Activated CD4-positive, alpha-beta T cell treated with anti-CD3 and anti-CD28 coated beads, Interleukin-2, amount 10 ng/mL, durations not matched to agents 7 days and 5 days (primary cell): Measurements from ENCODE around the gene HM13. TPM values are rescaled to one million over a fixed set of nuclear protein-coding genes. Genes with fewer than 3 reads are reported as not detected.
"Not testable (repeated sequence)": the region's sequence is repeated elsewhere in the genome, so short reads cannot be mapped to it uniquely, and the experiment has no call there.

Experiments
- CTCF ChIA-PET: fragments of 350-600 bp; sonication (Branson Sonifier 250); formaldehyde crosslinking; loops from one replicate; lab custom pipeline; 2021; ENCODE audit warnings: antibody characterized with exemption; lab: Charles Lee
- POLR2A ChIA-PET: fragments of 350-600 bp; sonication (Branson Sonifier 250); formaldehyde crosslinking; loops from one replicate; lab custom pipeline; 2021; ENCODE audit warnings: antibody characterized with exemption; lab: Charles Lee
- DNase-seq: peaks from one replicate; pipeline ENCODE4 v3.0.0-alpha.2; 2020
- H3K27ac Mint-ChIP-seq: one replicate; pipeline ENCODE4 v1.8.0; 2021; ENCODE audit warnings: mild to moderate bottlenecking, moderate library complexity, mixed read lengths
- H3K27me3 Mint-ChIP-seq: one replicate; pipeline ENCODE4 v1.8.0; 2021; ENCODE audit warnings: mixed read lengths
- H3K36me3 Mint-ChIP-seq: one replicate; pipeline ENCODE4 v1.8.0; 2021; ENCODE audit warnings: low read depth, mixed read lengths
- H3K4me1 Mint-ChIP-seq: one replicate; pipeline ENCODE4 v1.8.0; 2021; ENCODE audit warnings: mixed read lengths
- H3K4me3 Mint-ChIP-seq: one replicate; pipeline ENCODE4 v1.8.0; 2021; ENCODE audit warnings: mild to moderate bottlenecking, moderate library complexity, mixed read lengths
- H3K9me3 Mint-ChIP-seq: one replicate; pipeline ENCODE4 v1.8.0; 2021; ENCODE audit warnings: mixed read lengths
- total RNA-seq, 2 experiments: library from RNA; stranded (reverse); gene quantifications; one replicate each; pipeline ENCODE4 v1.2.3, GENCODE V29; 2021

The HM13 gene
- total RNA-seq, 2 experiments from 2014 or later, result 137 to 146 TPM

- no peak overlapping the region for H3K27ac Mint-ChIP-seq
- no peak for DNase-seq
- H3K27me3 Mint-ChIP-seq, result peaks cover 19% of the 10 kb centered on the region
- ChIA-PET POLR2A (no interaction called here), CTCF (interaction anchor here (0.6 to 2.1 kb wide), 7 partner anchors 12 to 133 kb away, joined by 3 to 12 read pairs (median 4); no protein-coding TSS in a partner anchor)
- H3K36me3 Mint-ChIP-seq, result no peaks in the 10 kb centered on the region
- no peak overlapping the region for H3K4me3 Mint-ChIP-seq
- H3K4me1 Mint-ChIP-seq, result peaks cover 7% of the 10 kb centered on the region
- no peaks in the 10 kb centered on the region for H3K9me3 Mint-ChIP-seq
Measured at GRCh38 chr20:31590717-31591225, 76.5 kb downstream of the HM13 start.

DNA sequence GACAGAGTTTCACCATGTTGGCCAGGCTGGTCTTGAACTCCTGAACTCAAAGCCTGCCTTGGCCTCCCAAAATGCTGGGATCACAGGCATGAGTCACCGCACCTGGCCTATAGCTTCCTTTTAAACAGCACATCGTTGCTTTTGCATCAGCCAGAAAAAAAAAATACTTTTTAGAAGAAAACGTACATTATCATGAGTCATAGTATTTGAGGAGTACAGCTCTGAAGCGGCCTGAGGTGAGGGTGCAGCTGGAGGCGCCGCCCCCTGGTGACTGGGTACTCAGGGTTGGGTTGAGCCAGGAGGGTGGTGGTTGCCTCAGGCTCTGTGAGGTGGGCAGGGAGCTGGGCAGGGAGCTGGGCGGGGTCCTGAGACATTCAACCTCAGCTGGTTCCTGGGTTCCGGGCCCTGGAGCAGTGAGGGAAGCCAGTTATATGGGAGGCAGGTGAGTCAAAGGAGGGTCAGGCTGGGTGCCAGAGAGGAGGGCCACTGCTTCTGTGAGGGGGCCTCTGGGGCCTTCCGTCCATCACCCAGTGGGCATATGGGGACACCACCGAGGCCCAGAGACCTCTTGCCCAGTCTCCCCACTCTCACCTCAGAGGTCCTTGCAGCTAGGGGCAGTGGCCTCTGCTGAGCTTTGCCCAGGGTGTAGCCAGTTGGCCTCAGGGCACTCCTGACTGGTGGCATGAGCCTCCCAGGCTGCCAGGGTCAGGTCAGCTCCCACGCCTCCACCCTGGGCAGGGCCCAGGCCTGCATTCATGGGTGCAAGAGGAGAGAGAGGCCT, 79.2 kb downstream of the HM13 start:
- no peak for DNase-seq
- ChIA-PET POLR2A (no interaction called here), CTCF (interaction anchor here (0.8 to 1.9 kb wide), 4 partner anchors 12 to 34 kb away, joined by 3 to 9 read pairs (median 4); partner anchors contain the start of gene ID1)
- no peak overlapping the region for H3K4me3 Mint-ChIP-seq
- H3K4me1 Mint-ChIP-seq, result peaks cover under 1% of the 10 kb centered on the region
- H3K9me3 Mint-ChIP-seq, result no peaks in the 10 kb centered on the region
- peaks cover 8% of the 10 kb centered on the region for H3K27me3 Mint-ChIP-seq
- H3K36me3 Mint-ChIP-seq, result no peaks in the 10 kb centered on the region
- no peak overlapping the region for H3K27ac Mint-ChIP-seq

DNA sequence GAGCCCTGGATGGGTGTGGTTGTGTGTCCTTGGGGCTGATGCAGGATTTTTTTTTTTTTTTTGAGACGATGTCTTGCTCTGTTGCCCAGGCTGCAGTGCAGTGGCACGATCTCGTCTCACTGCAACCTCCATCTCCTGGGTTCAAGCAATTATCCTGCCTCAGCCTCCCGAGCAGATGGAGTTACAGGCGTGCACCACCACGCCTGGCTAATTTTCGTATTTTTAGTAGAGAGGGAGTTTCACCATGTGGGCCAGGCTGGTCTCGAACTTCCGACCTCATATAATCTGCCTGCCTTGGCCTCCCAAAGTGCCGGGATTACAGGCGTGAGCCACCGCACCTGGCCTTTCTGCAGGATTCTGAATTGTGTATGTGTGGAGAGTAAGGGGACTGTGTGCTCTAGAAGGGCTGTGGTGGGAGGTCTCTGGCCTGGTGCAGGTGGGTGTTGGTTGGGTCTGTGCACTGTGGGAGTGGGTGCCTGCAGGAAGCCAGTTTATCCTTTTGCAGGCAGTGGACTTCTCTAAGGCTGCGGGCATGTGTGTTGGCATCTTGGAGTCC, 79.8 kb downstream of the HM13 start:
- no peaks in the 10 kb centered on the region for H3K4me1 Mint-ChIP-seq
- ChIA-PET POLR2A (no interaction called here), CTCF (interaction anchor here (1.1 to 2.2 kb wide), 3 partner anchors 11 to 19 kb away, joined by 3 to 9 read pairs (median 9); partner anchors contain the start of gene ID1)
- no peak overlapping the region for H3K4me3 Mint-ChIP-seq
- no peak for DNase-seq
- H3K27ac Mint-ChIP-seq, result peak overlapping the region; percentile 16
- H3K9me3 Mint-ChIP-seq, result no peaks in the 10 kb centered on the region
- H3K36me3 Mint-ChIP-seq, result no peaks in the 10 kb centered on the region
- H3K27me3 Mint-ChIP-seq, result peaks cover under 1% of the 10 kb centered on the region

- Mint-ChIP-seq H3K4me1 (no peaks in the 10 kb centered on the region), H3K4me3 (no peak overlapping the region), H3K27me3 (no peaks in the 10 kb centered on the region), H3K36me3 (no peaks in the 10 kb centered on the region), H3K9me3 (no peaks in the 10 kb centered on the region), H3K27ac (no peak overlapping the region)
- no peak for DNase-seq
- POLR2A ChIA-PET, result no interaction called here
- CTCF ChIA-PET, result interaction anchor here (1.1 to 2.2 kb wide), 2 partner anchors 18 to 32 kb away, joined by 3 to 9 read pairs; no protein-coding TSS in a partner anchor
Measured at GRCh38 chr20:31594558-31595379, 80.5 kb downstream of the HM13 start.

GRCh38 chr20:31595380-31595653, 81.1 kb downstream of the HM13 start:
- ChIA-PET CTCF (interaction anchor here (1.1 to 2.2 kb wide), 2 partner anchors 17 to 33 kb away, joined by 3 to 9 read pairs; no protein-coding TSS in a partner anchor), POLR2A (no interaction called here)
- no peaks in the 10 kb centered on the region for H3K9me3 Mint-ChIP-seq
- no peak for DNase-seq
- no peak overlapping the region for H3K4me3 Mint-ChIP-seq
- no peaks in the 10 kb centered on the region for H3K36me3 Mint-ChIP-seq
- no peaks in the 10 kb centered on the region for H3K4me1 Mint-ChIP-seq
- no peaks in the 10 kb centered on the region for H3K27me3 Mint-ChIP-seq
- no peak overlapping the region for H3K27ac Mint-ChIP-seq

GRCh38 chr20:31595654-31596411, 81.6 kb downstream of the HM13 start:
- POLR2A ChIA-PET, result no interaction called here
- Mint-ChIP-seq H3K27ac (no peak overlapping the region), H3K9me3 (no peaks in the 10 kb centered on the region), H3K4me3 (no peak overlapping the region), H3K36me3 (no peaks in the 10 kb centered on the region), H3K27me3 (peaks cover 1% of the 10 kb centered on the region), H3K4me1 (no peaks in the 10 kb centered on the region)
- DNase-seq, result no peak
- CTCF ChIA-PET, result interaction anchor here (1.1 to 2.2 kb wide), 3 partner anchors 16 to 33 kb away, joined by 3 to 9 read pairs (median 6); no protein-coding TSS in a partner anchor

- H3K4me1 Mint-ChIP-seq, DNase-seq, H3K27me3 Mint-ChIP-seq, H3K27ac Mint-ChIP-seq, POLR2A ChIA-PET, H3K9me3 Mint-ChIP-seq, H3K4me3 Mint-ChIP-seq, H3K36me3 Mint-ChIP-seq: not testable (repeated sequence)
- CTCF ChIA-PET, result interaction anchor here (1.1 to 2.2 kb wide), 3 partner anchors 14 to 16 kb away, joined by 3 to 9 read pairs (median 6); no protein-coding TSS in a partner anchor
Measured at GRCh38 chr20:31596412-31596715, 82.1 kb downstream of the HM13 start.

GRCh38 chr20:31596831-31597480, 82.7 kb downstream of the HM13 start:
- Mint-ChIP-seq H3K27ac (no peak overlapping the region), H3K4me1 (no peaks in the 10 kb centered on the region), H3K4me3 (no peak overlapping the region), H3K9me3 (no peaks in the 10 kb centered on the region), H3K27me3 (peaks cover 1% of the 10 kb centered on the region), H3K36me3 (no peaks in the 10 kb centered on the region)
- POLR2A ChIA-PET, result no interaction called here
- CTCF ChIA-PET, result interaction anchor here (1.1 to 1.4 kb wide), 2 partner anchors 14 to 17 kb away, joined by 3 to 6 read pairs; no protein-coding TSS in a partner anchor
- no peak for DNase-seq

DNA sequence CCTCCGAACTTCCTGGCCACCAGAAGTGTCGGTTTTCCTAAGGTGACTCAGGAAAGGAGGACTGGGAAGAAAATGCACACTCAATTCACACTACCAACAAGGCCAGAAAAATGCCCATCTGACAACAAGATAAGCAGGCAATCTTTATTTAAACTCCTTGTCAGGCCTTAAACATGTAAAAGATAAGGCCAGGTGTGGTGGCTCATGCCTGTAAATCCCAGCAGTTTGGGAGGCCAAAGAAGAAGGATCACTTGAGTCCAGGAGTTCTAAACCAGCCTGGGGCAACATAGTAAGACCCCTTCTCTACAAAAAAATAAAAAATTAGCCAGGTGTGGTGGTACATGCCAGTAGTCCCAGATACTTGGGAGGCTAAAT, 83.2 kb downstream of the HM13 start:
- DNase-seq, result no peak
- Mint-ChIP-seq H3K4me1 (peaks cover 1% of the 10 kb centered on the region), H3K27me3 (peaks cover 3% of the 10 kb centered on the region), H3K4me3 (no peak overlapping the region), H3K36me3 (no peaks in the 10 kb centered on the region), H3K27ac (no peak overlapping the region), H3K9me3 (no peaks in the 10 kb centered on the region)
- ChIA-PET CTCF (interaction anchor here (0.7 to 1.2 kb wide), 3 partner anchors 11 to 465 kb away, joined by 3 to 9 read pairs (median 3); no protein-coding TSS in a partner anchor), POLR2A (no interaction called here)

DNA sequence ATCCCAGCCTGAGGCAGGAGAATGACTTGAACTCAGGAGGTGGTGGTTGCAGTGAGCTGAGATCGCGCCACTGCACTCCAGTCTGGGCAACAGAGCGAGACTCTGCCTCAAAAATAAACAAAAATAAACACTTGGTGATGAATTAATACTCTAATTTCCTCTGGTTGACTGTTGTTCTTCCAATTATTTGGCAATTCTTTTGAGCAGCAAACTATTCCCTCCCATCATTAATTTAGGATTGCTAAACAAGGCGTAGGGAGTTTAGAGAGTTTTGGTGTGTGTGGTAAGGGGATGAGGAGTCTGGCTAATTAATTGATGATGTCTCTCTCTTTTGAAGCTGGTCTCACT, 88.2 kb downstream of the HM13 start:
- peaks cover 29% of the 10 kb centered on the region for H3K4me1 Mint-ChIP-seq
- ChIA-PET CTCF (interaction anchor here (0.8 to 5.9 kb wide), 5 partner anchors 10 to 121 kb away, joined by 4 to 53 read pairs (median 16); partner anchors contain the start of gene BCL2L1), POLR2A (no interaction called here)
- H3K36me3 Mint-ChIP-seq, result no peaks in the 10 kb centered on the region
- H3K27me3 Mint-ChIP-seq, result peaks cover 35% of the 10 kb centered on the region
- no peak for DNase-seq
- no peak overlapping the region for H3K4me3 Mint-ChIP-seq
- peak overlapping the region; percentile 66 for H3K27ac Mint-ChIP-seq
- no peaks in the 10 kb centered on the region for H3K9me3 Mint-ChIP-seq

- peaks cover 29% of the 10 kb centered on the region for H3K4me1 Mint-ChIP-seq
- ChIA-PET CTCF (interaction anchor here (0.6 to 5.9 kb wide), 8 partner anchors 9 to 121 kb away, joined by 3 to 53 read pairs (median 16); partner anchors contain the start of gene BCL2L1), POLR2A (interaction anchor here (1.8 kb wide), 1 partner anchor 30 kb away, joined by 9 read pairs; no protein-coding TSS in a partner anchor)
- peak; percentile 55 for DNase-seq
- peak overlapping the region; percentile 37 for H3K4me3 Mint-ChIP-seq
- H3K36me3 Mint-ChIP-seq, result no peaks in the 10 kb centered on the region
- H3K27me3 Mint-ChIP-seq, result peaks cover 40% of the 10 kb centered on the region
- no peaks in the 10 kb centered on the region for H3K9me3 Mint-ChIP-seq
- H3K27ac Mint-ChIP-seq, result peak overlapping the region; percentile 66
Measured at GRCh38 chr20:31602779-31603441, 88.7 kb downstream of the HM13 start.
